Neural crest cell (in vitro differentiated cells): ENCODE measurements around the gene PCBP3. TPM values are rescaled to one million over a fixed set of nuclear protein-coding genes. Genes with fewer than 3 reads are reported as not detected.

ENCODE experiments used
- DNase-seq: peaks from one replicate; pipeline ENCODE4 v3.0.0; 2021; ENCODE audit warnings: low read depth, mixed read lengths, low spot score
- H3K27ac Mint-ChIP-seq: one replicate; pipeline ENCODE4 v1.8.0; 2021; ENCODE audit warnings: mild to moderate bottlenecking, mixed read lengths; ENCODE audit not compliant: unreplicated experiment
- H3K27me3 Mint-ChIP-seq: 2 replicates; pipeline ENCODE4 v1.8.0; 2021; ENCODE audit warnings: low read depth, mild to moderate bottlenecking, mixed read lengths
- H3K36me3 Mint-ChIP-seq: 2 replicates; pipeline ENCODE4 v1.8.0; 2021; ENCODE audit warnings: low read depth, mild to moderate bottlenecking, mixed read lengths
- H3K4me1 Mint-ChIP-seq: 2 replicates; pipeline ENCODE4 v1.8.0; 2021; ENCODE audit warnings: mixed read lengths
- H3K4me3 Mint-ChIP-seq: one replicate; pipeline ENCODE4 v1.8.0; 2021; ENCODE audit warnings: mild to moderate bottlenecking, mixed read lengths
- H3K9me3 Mint-ChIP-seq: 2 replicates; pipeline ENCODE4 v1.8.0; 2021; ENCODE audit warnings: mixed read lengths
- total RNA-seq: library from RNA; stranded (reverse); gene quantifications from 2 replicates; pipeline ENCODE4 v1.2.1, GENCODE V29; 2021
- TF ChIP-seq, protein P1 (sequence below): fragments of 200-600 bp; sonication (generic); conservative IDR thresholded peaks from 2 replicates; pipeline ENCODE4 v1.5.0; 2021; ENCODE audit warnings: antibody characterized with exemption, mild to moderate bottlenecking

PCBP3 gene
- total RNA-seq, 1 donor from 2014 or later = 5.1 TPM

DNA sequence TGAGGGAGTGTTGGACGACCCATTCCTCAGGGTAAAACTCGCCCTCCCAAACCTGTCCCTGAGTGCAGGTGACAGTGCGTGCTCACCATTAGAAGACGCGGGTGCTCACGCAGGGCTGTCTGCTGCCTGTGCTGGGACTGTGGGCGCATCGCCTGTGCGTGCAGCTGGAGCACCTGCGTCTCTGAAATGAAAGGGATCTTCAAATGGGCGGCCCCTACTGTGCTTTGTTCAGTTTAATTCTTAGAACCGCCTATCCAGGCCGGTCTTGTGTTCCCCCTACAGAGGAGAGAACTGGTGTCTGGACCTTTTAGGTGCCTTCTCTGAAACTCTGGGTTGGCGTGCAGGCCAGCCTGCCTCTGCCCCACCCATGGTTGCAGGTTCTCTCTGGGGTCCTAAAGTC is 125.8 kb downstream of the PCBP3 start:
- H3K27ac Mint-ChIP-seq = no peak overlapping the region
- no peaks in the 10 kb centered on the region for H3K27me3 Mint-ChIP-seq
- peaks cover 4% of the 10 kb centered on the region for H3K9me3 Mint-ChIP-seq
- H3K4me1 Mint-ChIP-seq = peaks cover 5% of the 10 kb centered on the region
- H3K36me3 Mint-ChIP-seq = no peaks in the 10 kb centered on the region
- H3K4me3 Mint-ChIP-seq = no peak overlapping the region
- TF ChIP-seq, protein P1, sequence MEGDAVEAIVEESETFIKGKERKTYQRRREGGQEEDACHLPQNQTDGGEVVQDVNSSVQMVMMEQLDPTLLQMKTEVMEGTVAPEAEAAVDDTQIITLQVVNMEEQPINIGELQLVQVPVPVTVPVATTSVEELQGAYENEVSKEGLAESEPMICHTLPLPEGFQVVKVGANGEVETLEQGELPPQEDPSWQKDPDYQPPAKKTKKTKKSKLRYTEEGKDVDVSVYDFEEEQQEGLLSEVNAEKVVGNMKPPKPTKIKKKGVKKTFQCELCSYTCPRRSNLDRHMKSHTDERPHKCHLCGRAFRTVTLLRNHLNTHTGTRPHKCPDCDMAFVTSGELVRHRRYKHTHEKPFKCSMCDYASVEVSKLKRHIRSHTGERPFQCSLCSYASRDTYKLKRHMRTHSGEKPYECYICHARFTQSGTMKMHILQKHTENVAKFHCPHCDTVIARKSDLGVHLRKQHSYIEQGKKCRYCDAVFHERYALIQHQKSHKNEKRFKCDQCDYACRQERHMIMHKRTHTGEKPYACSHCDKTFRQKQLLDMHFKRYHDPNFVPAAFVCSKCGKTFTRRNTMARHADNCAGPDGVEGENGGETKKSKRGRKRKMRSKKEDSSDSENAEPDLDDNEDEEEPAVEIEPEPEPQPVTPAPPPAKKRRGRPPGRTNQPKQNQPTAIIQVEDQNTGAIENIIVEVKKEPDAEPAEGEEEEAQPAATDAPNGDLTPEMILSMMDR = no peak
- no peak for DNase-seq

DNA sequence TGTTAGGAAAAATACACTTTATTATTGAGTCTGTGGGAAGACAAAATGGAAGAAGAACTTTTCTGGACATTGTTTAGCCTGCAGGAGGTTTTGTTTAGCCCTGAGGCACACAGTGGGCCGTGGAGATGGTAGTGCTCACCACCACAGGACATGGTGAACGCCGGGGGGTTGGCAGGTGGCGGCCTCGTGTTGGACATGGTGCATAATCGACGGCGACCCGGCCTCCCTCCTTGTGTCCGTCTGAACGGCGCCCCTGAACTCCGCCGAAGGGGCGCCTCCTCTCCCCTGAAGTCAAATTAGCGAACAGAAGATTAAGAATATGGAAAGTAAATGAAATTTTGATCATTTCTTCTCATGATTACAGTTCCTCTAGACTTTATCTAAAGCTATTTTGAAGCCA is 126.4 kb downstream of the PCBP3 start:
- TF ChIP-seq, protein P1 = no peak
- DNase-seq = no peak
- Mint-ChIP-seq H3K27me3 (peaks cover 6% of the 10 kb centered on the region), H3K36me3 (peaks cover 3% of the 10 kb centered on the region), H3K4me1 (peaks cover 5% of the 10 kb centered on the region), H3K27ac (no peak overlapping the region), H3K9me3 (peaks cover 7% of the 10 kb centered on the region), H3K4me3 (no peak overlapping the region)

DNA sequence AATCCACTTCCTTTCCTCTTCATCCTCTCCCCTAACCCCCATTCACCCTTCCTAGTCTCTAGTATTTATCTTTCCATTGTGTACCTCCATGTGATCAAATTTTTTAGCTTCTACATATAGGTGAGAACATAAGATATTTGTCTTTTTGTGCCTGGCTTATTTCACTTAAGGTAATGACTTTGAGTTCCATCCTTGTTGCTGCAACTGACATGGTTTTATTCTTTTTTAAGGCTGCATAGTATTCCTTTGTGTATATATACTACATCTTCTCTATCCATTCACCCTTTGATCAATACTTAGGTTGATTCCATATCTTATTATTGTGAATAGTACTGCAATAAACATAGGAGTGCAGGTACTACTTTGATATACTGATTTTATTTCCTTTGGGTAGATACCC is 128.7 kb downstream of the PCBP3 start:
- H3K36me3 Mint-ChIP-seq = peaks cover 3% of the 10 kb centered on the region

DNA sequence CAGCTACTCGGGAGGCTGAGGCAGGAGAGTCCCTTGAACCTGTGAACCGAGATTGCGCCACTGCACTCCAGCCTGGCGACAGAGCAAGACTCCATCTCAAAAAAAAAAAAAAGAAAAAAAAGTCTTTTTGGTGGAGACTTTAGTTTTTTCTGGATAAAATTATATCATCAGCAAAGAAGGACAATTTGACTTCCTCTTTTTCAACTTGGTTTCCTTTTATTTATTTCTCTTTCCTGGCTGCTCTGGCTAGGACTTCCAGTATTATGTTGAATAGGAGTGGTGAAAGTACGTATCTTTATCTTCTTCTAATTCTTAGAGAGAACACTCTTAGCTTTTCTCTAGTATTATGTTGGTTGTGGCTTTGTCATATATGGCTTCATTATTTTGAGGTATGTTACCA is 130.8 kb downstream of the PCBP3 start:
- Mint-ChIP-seq H3K27ac (no peak overlapping the region), H3K9me3 (peaks cover 10% of the 10 kb centered on the region), H3K4me3 (no peak overlapping the region), H3K36me3 (peaks cover 6% of the 10 kb centered on the region), H3K27me3 (peaks cover 14% of the 10 kb centered on the region), H3K4me1 (no peaks in the 10 kb centered on the region)
- TF ChIP-seq, protein P1 = no peak
- DNase-seq = no peak

More for the DNA sequence above, 128.7 kb downstream of the PCBP3 start:
- peaks cover 7% of the 10 kb centered on the region for H3K9me3 Mint-ChIP-seq
- H3K27ac Mint-ChIP-seq = no peak overlapping the region
- DNase-seq = no peak
- peaks cover 14% of the 10 kb centered on the region for H3K27me3 Mint-ChIP-seq
- TF ChIP-seq, protein P1 = no peak
- H3K4me3 Mint-ChIP-seq = no peak overlapping the region
- H3K4me1 Mint-ChIP-seq = peaks cover 4% of the 10 kb centered on the region

DNA sequence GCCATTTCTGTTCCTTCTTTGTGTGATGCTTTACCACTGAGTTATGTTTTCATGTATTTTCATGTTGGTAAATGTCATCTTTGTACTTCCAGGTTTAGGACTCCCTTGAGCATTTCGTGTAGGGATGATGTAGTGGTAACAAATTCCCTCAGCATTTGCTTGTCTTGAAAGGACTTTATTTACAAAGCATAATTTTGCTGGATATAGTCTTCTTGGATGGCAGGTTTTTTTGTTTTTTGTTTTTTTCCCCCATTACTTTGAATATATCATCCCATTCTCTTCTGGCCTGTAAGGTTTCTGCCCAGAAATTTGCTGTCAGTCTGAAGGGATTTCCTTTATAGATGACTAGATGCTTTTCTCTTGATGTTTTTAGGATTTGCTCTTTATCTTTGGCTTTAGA is 133.4 kb downstream of the PCBP3 start:
- Mint-ChIP-seq H3K27ac (no peak overlapping the region), H3K4me1 (no peaks in the 10 kb centered on the region), H3K9me3 (peaks cover 12% of the 10 kb centered on the region), H3K27me3 (peaks cover 14% of the 10 kb centered on the region), H3K4me3 (no peak overlapping the region), H3K36me3 (peaks cover 6% of the 10 kb centered on the region)
- DNase-seq = no peak
- TF ChIP-seq, protein P1 = no peak

DNA sequence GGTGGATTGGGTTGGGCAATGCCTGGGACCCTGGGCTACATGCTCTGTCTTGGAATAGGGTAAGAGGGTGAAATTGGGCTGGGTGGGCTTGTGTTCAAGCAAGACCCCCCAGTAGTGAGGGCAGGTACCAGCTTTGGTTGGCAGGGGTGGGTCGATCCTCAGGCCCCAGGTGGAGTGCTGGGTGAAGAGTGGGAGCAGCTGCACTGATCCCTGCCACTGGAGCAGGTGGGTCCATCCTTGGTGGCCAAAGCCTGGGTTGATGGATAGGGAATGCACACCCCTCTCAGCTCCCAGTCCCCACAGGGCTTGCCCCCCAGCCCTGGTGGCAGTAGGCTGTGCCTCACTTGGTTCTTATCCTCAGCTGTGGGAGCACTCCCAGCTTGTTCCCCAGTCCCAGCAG is 135.2 kb downstream of the PCBP3 start:
- TF ChIP-seq, protein P1 = no peak
- peaks cover 11% of the 10 kb centered on the region for H3K9me3 Mint-ChIP-seq
- H3K27me3 Mint-ChIP-seq = peaks cover 14% of the 10 kb centered on the region
- H3K4me1 Mint-ChIP-seq = peaks cover 3% of the 10 kb centered on the region
- H3K27ac Mint-ChIP-seq = no peak overlapping the region
- H3K4me3 Mint-ChIP-seq = no peak overlapping the region
- DNase-seq = no peak
- H3K36me3 Mint-ChIP-seq = peaks cover 6% of the 10 kb centered on the region
